RWPE1 (cell line): ENCODE measurements around the gene CIDEB.
A peak's percentile ranks its signal among the peaks of the same experiment; 100 is the strongest.

Experiments used
- CTCF ChIA-PET: fragments of 350-600 bp; sonication (Branson Sonifier 250); formaldehyde crosslinking; extraction: SDS; loops from one replicate; lab custom pipeline; 2021; lab: Yijun Ruan, JAX
- POLR2A ChIA-PET: fragments of 400-600 bp; formaldehyde crosslinking; extraction: SDS; loops from one replicate; lab custom pipeline; 2020; ENCODE audit warnings: antibody characterized with exemption; ENCODE audit not compliant: low non-redundant PET; lab: Yijun Ruan, JAX
- DNase-seq: peaks from one replicate; pipeline ENCODE4 v3.0.0; 2012; ENCODE audit warnings: low spot score
- H3K27ac ChIP-seq: fragments of 450-650 bp; 2 replicates; pipeline ENCODE4 v1.5.1; 2017
- TF ChIP-seq, protein P1 (sequence below): fragments of 450-650 bp; conservative IDR thresholded peaks from 2 replicates; pipeline ENCODE4 v1.5.1; 2017; ENCODE audit warnings: low read depth, mild to moderate bottlenecking

The CIDEB gene

DNA sequence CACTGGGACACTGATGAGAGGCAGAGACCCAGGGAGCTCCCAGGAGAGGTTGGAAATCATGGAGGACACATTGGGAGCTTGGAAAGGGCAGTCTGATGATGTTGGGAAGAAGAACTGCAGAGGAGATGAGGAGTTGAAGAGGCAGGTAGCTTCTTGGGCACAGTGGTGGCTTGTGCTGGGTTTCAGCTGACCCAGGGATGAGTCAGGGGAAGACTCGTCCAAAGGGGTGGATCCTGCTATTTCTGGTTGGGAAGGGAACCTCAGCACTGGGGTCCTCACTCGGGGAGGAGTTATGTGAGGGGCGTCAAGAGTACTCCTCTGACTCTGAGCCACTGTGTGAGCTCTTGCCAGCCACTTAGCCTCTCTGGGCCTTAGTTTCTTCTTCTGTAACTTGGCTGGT lies 15.6 kb upstream of the CIDEB start:
- POLR2A ChIA-PET: no interaction called here

DNA sequence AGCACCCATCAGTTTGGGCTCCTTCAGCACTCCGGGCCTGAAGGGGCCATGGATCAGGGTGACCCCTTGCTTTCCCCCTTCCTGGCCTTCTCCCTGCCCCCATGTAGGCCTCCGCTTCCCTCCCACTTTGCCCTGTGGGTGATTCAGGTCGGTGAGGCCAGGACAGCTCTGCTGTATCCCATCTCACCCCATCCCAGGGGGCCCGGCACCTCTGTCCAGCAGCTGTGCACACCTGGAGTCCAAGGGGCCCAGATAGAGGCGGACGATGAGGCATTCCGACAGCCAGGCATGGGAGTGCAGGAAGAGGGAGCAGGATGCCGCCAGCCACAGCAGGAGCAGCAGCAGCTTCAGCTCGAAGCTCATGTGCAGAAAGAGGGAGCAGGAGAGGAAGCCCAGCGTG lies 14.9 kb upstream of the CIDEB start:
- DNase-seq: no peak
- POLR2A ChIA-PET: no interaction called here
- CTCF ChIA-PET: interaction anchor here (1.0 to 1.6 kb wide), 2 partner anchors 11 to 12 kb away, joined by 3 to 10 read pairs; no protein-coding TSS in a partner anchor

More for the DNA sequence above, 15.6 kb upstream of the CIDEB start:
- CTCF ChIA-PET: interaction anchor here (1.0 kb wide), 1 partner anchor 13 kb away, joined by 3 read pairs; no protein-coding TSS in a partner anchor
- no peak for DNase-seq
- TF ChIP-seq, protein P1, sequence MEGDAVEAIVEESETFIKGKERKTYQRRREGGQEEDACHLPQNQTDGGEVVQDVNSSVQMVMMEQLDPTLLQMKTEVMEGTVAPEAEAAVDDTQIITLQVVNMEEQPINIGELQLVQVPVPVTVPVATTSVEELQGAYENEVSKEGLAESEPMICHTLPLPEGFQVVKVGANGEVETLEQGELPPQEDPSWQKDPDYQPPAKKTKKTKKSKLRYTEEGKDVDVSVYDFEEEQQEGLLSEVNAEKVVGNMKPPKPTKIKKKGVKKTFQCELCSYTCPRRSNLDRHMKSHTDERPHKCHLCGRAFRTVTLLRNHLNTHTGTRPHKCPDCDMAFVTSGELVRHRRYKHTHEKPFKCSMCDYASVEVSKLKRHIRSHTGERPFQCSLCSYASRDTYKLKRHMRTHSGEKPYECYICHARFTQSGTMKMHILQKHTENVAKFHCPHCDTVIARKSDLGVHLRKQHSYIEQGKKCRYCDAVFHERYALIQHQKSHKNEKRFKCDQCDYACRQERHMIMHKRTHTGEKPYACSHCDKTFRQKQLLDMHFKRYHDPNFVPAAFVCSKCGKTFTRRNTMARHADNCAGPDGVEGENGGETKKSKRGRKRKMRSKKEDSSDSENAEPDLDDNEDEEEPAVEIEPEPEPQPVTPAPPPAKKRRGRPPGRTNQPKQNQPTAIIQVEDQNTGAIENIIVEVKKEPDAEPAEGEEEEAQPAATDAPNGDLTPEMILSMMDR: no peak
- H3K27ac ChIP-seq: no peak overlapping the region

DNA sequence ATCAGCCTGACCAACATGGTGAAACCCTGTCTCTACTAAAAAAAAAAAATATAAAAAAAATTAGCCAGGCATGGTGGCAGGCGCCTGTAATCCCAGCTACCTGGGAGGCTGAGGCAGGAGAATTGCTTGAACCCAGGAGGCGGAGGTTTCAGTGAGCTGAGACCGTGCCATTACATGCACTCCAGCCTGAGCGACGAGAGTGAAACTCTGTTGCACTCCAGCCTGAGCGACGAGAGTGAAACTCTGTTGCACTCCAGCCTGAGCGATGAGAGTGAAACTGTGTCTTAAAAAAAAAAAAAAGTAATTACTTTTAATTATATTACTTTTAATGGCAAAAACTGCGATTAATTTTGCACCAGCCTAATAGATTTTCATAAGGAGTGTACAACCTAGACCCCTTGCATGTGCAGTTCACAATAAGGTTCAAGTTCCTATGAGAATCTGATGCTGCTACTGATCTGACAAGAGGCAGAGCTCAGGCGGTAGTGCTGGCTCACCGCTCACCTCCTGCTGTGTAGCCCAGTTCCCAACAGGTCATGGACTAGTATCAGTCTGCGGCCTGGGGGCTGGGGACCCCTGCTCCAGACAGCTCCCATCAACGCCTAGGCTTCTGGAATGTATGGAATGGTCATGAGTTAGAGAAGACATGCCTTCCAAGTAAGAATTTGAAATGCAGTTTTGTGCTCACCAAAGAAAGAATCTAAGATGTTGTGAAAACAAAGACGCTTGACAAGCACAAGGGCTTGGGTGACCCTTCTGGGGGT lies 13.6 kb upstream of the CIDEB start:
- TF ChIP-seq, protein P1: no peak
- DNase-seq: no peak
- POLR2A ChIA-PET: no interaction called here
- H3K27ac ChIP-seq: no peak overlapping the region
- CTCF ChIA-PET: interaction anchor here (0.5 to 1.6 kb wide), 2 partner anchors 11 to 12 kb away, joined by 3 to 10 read pairs; no protein-coding TSS in a partner anchor

More for the DNA sequence above, 14.9 kb upstream of the CIDEB start:
- TF ChIP-seq, protein P1: no peak
- no peak overlapping the region for H3K27ac ChIP-seq

DNA sequence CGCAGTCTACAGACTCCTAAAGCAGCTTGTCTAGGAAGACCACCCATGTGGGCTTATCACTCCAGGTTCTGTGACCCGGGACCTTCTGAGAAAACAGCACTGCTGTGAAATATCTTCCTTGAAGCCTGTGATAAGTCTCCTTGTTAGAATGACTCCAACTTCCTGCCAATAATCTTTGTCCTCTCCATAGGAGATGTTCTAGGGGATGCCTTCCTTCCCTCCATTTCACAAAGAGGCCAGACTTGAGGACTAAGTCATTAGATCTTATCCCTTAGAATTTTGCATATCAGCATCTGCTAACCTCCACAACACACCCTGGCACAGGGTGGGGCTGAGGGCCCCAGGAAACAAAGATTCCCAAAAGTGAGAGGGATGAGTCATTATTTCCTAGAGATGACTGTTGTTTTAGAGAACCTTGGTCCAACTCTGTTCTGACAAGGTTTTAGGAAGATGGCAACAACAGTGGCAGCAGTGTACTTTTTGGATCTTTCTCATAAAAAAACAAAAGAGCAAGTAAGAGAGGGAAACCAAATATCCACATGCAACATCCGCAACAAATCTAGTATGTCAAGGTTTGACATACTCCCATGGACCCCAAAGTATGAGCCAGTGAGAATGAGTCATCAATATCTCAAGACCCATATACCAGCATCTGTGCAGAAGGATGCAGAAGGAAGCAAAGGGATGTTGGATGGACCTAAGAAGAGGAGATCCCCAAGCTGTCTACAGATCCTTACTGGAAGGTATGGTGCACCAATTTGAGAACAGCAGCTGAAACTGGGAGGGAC lies 9.6 kb upstream of the CIDEB start:
- POLR2A ChIA-PET: no interaction called here
- TF ChIP-seq, protein P1: no peak
- DNase-seq: peak; percentile 79
- peak overlapping the region; percentile 98 for H3K27ac ChIP-seq
- CTCF ChIA-PET: interaction anchor here (0.7 to 1.4 kb wide), 3 partner anchors 10 to 114 kb away, joined by 4 read pairs; no protein-coding TSS in a partner anchor

DNA sequence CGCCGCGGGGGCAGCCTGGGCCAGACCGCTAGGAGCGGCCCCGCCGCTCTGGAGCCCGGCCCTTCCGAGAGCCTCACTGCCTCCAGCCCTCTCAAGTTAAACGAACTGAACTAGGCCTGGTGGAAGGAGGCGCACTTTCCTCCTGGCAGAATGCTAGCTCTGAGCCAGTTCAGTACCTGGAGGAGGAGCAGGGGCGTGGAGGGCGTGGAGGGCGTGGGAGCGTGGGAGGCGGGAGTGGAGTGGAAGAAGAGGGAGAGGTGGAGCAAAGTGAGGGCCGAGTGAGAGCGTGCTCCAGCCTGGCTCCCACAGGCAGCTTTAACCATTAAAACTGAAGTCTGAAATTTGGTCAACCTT lies 8.8 kb upstream of the CIDEB start:
- TF ChIP-seq, protein P1: no peak

DNA sequence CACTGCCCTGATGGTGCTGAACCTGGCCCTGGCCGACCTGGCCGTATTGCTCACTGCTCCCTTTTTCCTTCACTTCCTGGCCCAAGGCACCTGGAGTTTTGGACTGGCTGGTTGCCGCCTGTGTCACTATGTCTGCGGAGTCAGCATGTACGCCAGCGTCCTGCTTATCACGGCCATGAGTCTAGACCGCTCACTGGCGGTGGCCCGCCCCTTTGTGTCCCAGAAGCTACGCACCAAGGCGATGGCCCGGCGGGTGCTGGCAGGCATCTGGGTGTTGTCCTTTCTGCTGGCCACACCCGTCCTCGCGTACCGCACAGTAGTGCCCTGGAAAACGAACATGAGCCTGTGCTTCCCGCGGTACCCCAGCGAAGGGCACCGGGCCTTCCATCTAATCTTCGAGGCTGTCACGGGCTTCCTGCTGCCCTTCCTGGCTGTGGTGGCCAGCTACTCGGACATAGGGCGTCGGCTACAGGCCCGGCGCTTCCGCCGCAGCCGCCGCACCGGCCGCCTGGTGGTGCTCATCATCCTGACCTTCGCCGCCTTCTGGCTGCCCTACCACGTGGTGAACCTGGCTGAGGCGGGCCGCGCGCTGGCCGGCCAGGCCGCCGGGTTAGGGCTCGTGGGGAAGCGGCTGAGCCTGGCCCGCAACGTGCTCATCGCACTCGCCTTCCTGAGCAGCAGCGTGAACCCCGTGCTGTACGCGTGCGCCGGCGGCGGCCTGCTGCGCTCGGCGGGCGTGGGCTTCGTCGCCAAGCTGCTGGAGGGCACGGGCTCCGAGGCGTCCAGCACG lies 8.2 kb upstream of the CIDEB start:
- peak overlapping the region; percentile 98 for H3K27ac ChIP-seq

More for the DNA sequence above, 8.8 kb upstream of the CIDEB start:
- ChIA-PET CTCF (interaction anchor here (0.9 kb wide), 1 partner anchor 11 kb away, joined by 4 read pairs; no protein-coding TSS in a partner anchor), POLR2A (no interaction called here)
- DNase-seq: no peak
- H3K27ac ChIP-seq: peak overlapping the region; percentile 98

More for the DNA sequence above, 8.2 kb upstream of the CIDEB start:
- TF ChIP-seq, protein P1: no peak
- ChIA-PET CTCF (interaction anchor here (0.9 kb wide), 1 partner anchor 11 kb away, joined by 4 read pairs; no protein-coding TSS in a partner anchor), POLR2A (no interaction called here)
- DNase-seq: no peak
